HEK293T (cell line): ENCODE measurements around the gene ZNF831.

ENCODE experiments used
- CTCF ChIA-PET: fragments of 350-600 bp; formaldehyde crosslinking; extraction: SDS; loops from one replicate; lab custom pipeline; 2021; ENCODE audit warnings: antibody characterized with exemption, inconsistent platforms; lab: Yijun Ruan, JAX
- POLR2A ChIA-PET: fragments of 350-600 bp; formaldehyde crosslinking; extraction: SDS; loops from one replicate; lab custom pipeline; 2020; ENCODE audit warnings: antibody characterized with exemption, inconsistent platforms; lab: Yijun Ruan, JAX
- DNase-seq: peaks from one replicate; pipeline ENCODE4 v3.0.0; 2012; ENCODE audit warnings: mixed read lengths; ENCODE audit errors: extremely low spot score
- ARNT ChIP-seq: fragments of 450-650 bp; IDR thresholded peaks from 2 replicates; pipeline ENCODE4 v1.6.1; 2017; ENCODE audit warnings: mild to moderate bottlenecking
- BHLHE40 ChIP-seq: fragments of 450-650 bp; IDR thresholded peaks from 2 replicates; pipeline ENCODE4 v1.6.1; 2016; ENCODE audit warnings: mild to moderate bottlenecking, moderate library complexity, borderline replicate concordance
- CTBP1 ChIP-seq: fragments of 450-650 bp; IDR thresholded peaks from 2 replicates; pipeline ENCODE4 v1.6.1; 2016; ENCODE audit warnings: borderline replicate concordance
- ELF4 ChIP-seq: fragments of 450-650 bp; IDR thresholded peaks from 2 replicates; pipeline ENCODE4 v1.6.1; 2017; ENCODE audit warnings: antibody characterized with exemption
- FOXA1 ChIP-seq: fragments of 450-650 bp; IDR thresholded peaks from 2 replicates; pipeline ENCODE4 v1.6.1; 2016; ENCODE audit warnings: mild to moderate bottlenecking
- FOXK2 ChIP-seq: fragments of 450-650 bp; IDR thresholded peaks from 2 replicates; pipeline ENCODE4 v1.6.1; 2016; ENCODE audit warnings: mild to moderate bottlenecking
- FOXM1 ChIP-seq: fragments of 450-650 bp; IDR thresholded peaks from 2 replicates; pipeline ENCODE4 v1.6.1; 2017; ENCODE audit warnings: mild to moderate bottlenecking, borderline replicate concordance
- HDGF ChIP-seq: fragments of 450-650 bp; IDR thresholded peaks from 2 replicates; pipeline ENCODE4 v1.6.1; 2017; ENCODE audit warnings: antibody characterized with exemption, borderline replicate concordance
- L3MBTL2 ChIP-seq: fragments of 450-650 bp; conservative IDR thresholded peaks from 2 replicates; pipeline ENCODE4 v1.6.1; 2016; ENCODE audit warnings: mild to moderate bottlenecking
- LEF1 ChIP-seq: fragments of 450-650 bp; IDR thresholded peaks from 2 replicates; pipeline ENCODE4 v1.6.1; 2017; ENCODE audit warnings: mild to moderate bottlenecking, borderline replicate concordance
- NFRKB ChIP-seq: fragments of 450-650 bp; IDR thresholded peaks from 2 replicates; pipeline ENCODE4 v1.6.1; 2016; ENCODE audit warnings: mild to moderate bottlenecking, moderate library complexity
- SP1 ChIP-seq: fragments of 450-650 bp; IDR thresholded peaks from 2 replicates; pipeline ENCODE4 v1.6.1; 2017
- SUZ12 ChIP-seq: fragments of 450-650 bp; IDR thresholded peaks from 2 replicates; pipeline ENCODE4 v1.6.1; 2016; ENCODE audit warnings: mild to moderate bottlenecking
- TARDBP ChIP-seq: fragments of 450-650 bp; IDR thresholded peaks from 2 replicates; pipeline ENCODE4 v1.6.1; 2016
- ZNF384 ChIP-seq: fragments of 450-650 bp; IDR thresholded peaks from 2 replicates; pipeline ENCODE4 v1.6.1; 2016
- TF ChIP-seq, protein P1 (sequence below): fragments of 450-650 bp; IDR thresholded peaks from 2 replicates; pipeline ENCODE4 v1.6.1; 2016

Gene ZNF831

GRCh38 chr20:59149678-59150504 is 13.7 kb upstream of the ZNF831 start:
- no peak for DNase-seq
- CTCF ChIA-PET: no interaction called here
- no peak for TF ChIP-seq FOXA1
- no peak for TF ChIP-seq ARNT
- TF ChIP-seq, protein P1, sequence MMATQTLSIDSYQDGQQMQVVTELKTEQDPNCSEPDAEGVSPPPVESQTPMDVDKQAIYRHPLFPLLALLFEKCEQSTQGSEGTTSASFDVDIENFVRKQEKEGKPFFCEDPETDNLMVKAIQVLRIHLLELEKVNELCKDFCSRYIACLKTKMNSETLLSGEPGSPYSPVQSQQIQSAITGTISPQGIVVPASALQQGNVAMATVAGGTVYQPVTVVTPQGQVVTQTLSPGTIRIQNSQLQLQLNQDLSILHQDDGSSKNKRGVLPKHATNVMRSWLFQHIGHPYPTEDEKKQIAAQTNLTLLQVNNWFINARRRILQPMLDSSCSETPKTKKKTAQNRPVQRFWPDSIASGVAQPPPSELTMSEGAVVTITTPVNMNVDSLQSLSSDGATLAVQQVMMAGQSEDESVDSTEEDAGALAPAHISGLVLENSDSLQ: no peak
- TF ChIP-seq L3MBTL2: no peak
- no peak for TF ChIP-seq ZNF384
- POLR2A ChIA-PET: no interaction called here

DNA sequence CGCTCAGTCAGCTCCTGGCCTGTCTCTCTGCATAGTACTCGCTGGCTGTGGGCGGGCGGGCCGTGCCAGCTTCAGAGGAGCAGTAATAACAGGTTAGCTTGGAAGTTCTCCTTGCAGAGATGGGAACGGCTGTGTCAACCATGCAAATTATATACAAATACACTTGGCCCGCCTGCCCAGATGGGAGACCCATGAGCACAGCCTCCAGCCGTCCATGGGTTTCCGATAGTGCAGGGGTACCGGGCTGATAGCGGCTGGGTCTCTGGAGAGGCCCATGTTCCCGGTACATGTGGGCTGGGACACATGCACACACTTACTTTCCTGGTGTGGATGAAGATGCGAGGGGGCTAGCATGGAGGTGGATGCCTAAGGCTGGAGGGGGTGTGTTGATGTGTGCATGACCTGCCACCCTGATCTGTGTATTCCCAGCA is 12.8 kb upstream of the ZNF831 start:
- DNase-seq: no peak
- ChIA-PET POLR2A (no interaction called here), CTCF (no interaction called here)
- TF ChIP-seq TARDBP: no peak
- TF ChIP-seq SP1: no peak
- TF ChIP-seq SUZ12: no peak
- no peak for TF ChIP-seq FOXK2
- no peak for TF ChIP-seq FOXA1
- TF ChIP-seq HDGF: no peak
- no peak for TF ChIP-seq FOXM1
- TF ChIP-seq ELF4: no peak
- no peak for TF ChIP-seq ZNF384
- TF ChIP-seq, protein P1: no peak
- no peak for TF ChIP-seq L3MBTL2
- TF ChIP-seq BHLHE40: no peak
- no peak for TF ChIP-seq NFRKB
- TF ChIP-seq CTBP1: no peak
- no peak for TF ChIP-seq LEF1
- TF ChIP-seq ARNT: no peak

GRCh38 chr20:59151391-59151790 is 12.2 kb upstream of the ZNF831 start:
- POLR2A ChIA-PET: no interaction called here
- CTCF ChIA-PET: no interaction called here

GRCh38 chr20:59151820-59152219 is 11.8 kb upstream of the ZNF831 start:
- ChIA-PET CTCF (no interaction called here), POLR2A (no interaction called here)

More at GRCh38 chr20:59151391-59151790, 12.2 kb upstream of the ZNF831 start:
- no peak for TF ChIP-seq FOXK2
- no peak for TF ChIP-seq FOXM1
- DNase-seq: no peak

DNA sequence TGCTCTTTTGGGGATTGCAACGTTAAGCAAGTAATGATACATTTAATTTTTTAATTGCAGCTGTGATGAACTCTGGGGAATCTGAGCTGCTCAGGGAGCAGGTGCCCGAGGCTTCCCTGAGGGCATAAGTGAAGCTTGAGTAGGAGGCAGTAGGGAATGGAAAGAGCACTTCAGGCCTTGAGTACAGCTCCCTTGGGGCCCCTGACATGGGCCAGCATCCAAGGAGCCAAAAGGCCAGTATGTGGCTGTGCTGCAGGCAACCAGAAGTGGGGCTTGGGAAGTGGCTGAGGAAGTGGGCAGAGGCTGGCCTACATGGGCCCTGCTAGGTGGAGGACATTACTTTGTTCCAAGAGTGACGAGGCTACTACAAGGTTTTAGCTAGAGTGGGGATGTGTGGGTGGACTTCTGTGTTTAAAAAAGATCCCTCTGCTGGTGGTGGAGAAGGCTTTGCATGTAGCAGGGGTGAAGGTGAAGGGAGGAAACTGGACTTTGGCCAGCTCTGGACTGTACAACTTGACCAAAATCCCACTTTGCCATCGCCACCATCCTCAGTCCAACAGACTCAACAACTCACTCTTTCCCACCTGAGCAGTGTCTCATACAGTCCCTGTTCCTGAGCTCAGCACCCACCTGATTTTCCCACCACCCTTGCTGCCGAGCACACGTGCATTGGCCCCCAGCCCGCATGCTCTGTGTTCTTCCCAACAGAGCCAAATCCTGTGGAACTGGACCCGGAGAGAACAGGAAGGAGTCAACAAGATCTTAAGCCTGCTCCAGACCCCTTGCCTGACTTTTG is 10.9 kb upstream of the ZNF831 start:
- CTCF ChIA-PET: no interaction called here
- no peak for DNase-seq
- TF ChIP-seq FOXA1 (no peak), ELF4 (no peak), FOXM1 (no peak), TARDBP (no peak), CTBP1 (no peak), L3MBTL2 (no peak), ARNT (no peak)

More at GRCh38 chr20:59151820-59152219, 11.8 kb upstream of the ZNF831 start:
- no peak for TF ChIP-seq ELF4
- TF ChIP-seq BHLHE40: no peak
- no peak for TF ChIP-seq ARNT
- TF ChIP-seq HDGF: no peak
- TF ChIP-seq FOXK2: no peak
- no peak for TF ChIP-seq TARDBP
- TF ChIP-seq ZNF384: no peak
- no peak for TF ChIP-seq SP1
- no peak for TF ChIP-seq CTBP1
- TF ChIP-seq NFRKB: no peak
- no peak for TF ChIP-seq SUZ12
- TF ChIP-seq LEF1: no peak
- TF ChIP-seq L3MBTL2: no peak
- TF ChIP-seq FOXM1: no peak
- TF ChIP-seq, protein P1: no peak
- TF ChIP-seq FOXA1: no peak
- no peak for DNase-seq

GRCh38 chr20:59153355-59153681 is 10.3 kb upstream of the ZNF831 start:
- CTCF ChIA-PET: no interaction called here

More for the DNA sequence above, 10.9 kb upstream of the ZNF831 start:
- POLR2A ChIA-PET: no interaction called here

More at GRCh38 chr20:59153355-59153681, 10.3 kb upstream of the ZNF831 start:
- no peak for DNase-seq
- TF ChIP-seq, protein P1: no peak
- TF ChIP-seq ZNF384 (no peak), BHLHE40 (no peak), ARNT (no peak), ELF4 (no peak), HDGF (no peak), SP1 (no peak), LEF1 (no peak), SUZ12 (no peak), L3MBTL2 (no peak), FOXK2 (no peak), TARDBP (no peak)
- POLR2A ChIA-PET: no interaction called here
